Smooth muscle cell (in vitro differentiated cells): ENCODE measurements around the gene SUMF1. TPM values are rescaled to one million over a fixed set of nuclear protein-coding genes. Genes with fewer than 3 reads are reported as not detected.

Experiments used
- DNase-seq: peaks from one replicate; lab custom pipeline; 2025; ENCODE audit not compliant: unreplicated experiment; lab: John Stamatoyannopoulos, UW
- H2AFZ ChIP-seq: fragments of 200-600 bp; sonication (generic); 2 replicates; pipeline ENCODE4 v1.6.0; 2016; ENCODE audit warnings: antibody characterized with exemption, low read depth, mild to moderate bottlenecking
- H3F3A ChIP-seq: fragments of 200-600 bp; sonication (generic); 2 replicates; pipeline ENCODE4 v1.6.0; 2017; ENCODE audit warnings: antibody characterized with exemption, low read depth
- H3K27ac ChIP-seq: fragments of 200-600 bp; sonication (generic); 2 replicates; pipeline ENCODE4 v1.5.1; 2016; ENCODE audit warnings: low read depth, mild to moderate bottlenecking
- H3K27me3 ChIP-seq: fragments of 200-600 bp; sonication (generic); 2 replicates; pipeline ENCODE4 v1.6.1; 2016; ENCODE audit warnings: low read depth, mild to moderate bottlenecking
- H3K36me3 ChIP-seq: fragments of 200-600 bp; sonication (generic); 2 replicates; pipeline ENCODE4 v1.5.1; 2016; ENCODE audit warnings: low read depth
- H3K4me1 ChIP-seq: fragments of 200-600 bp; sonication (generic); 2 replicates; pipeline ENCODE4 v1.5.1; 2016; ENCODE audit warnings: low read depth
- H3K4me2 ChIP-seq: fragments of 200-600 bp; sonication (generic); 2 replicates; pipeline ENCODE4 v1.6.0; 2016; ENCODE audit warnings: mild to moderate bottlenecking
- H3K4me3 ChIP-seq: fragments of 200-600 bp; sonication (generic); 2 replicates; pipeline ENCODE4 v1.5.1; 2016; ENCODE audit warnings: mild to moderate bottlenecking
- H3K79me2 ChIP-seq: fragments of 200-600 bp; sonication (generic); 2 replicates; pipeline ENCODE4 v1.6.0; 2016; ENCODE audit warnings: low read depth, mild to moderate bottlenecking
- H3K9ac ChIP-seq: fragments of 200-600 bp; sonication (generic); 2 replicates; pipeline ENCODE4 v1.6.0; 2016; ENCODE audit warnings: low read depth
- H3K9me3 ChIP-seq: fragments of 200-600 bp; sonication (generic); replicated peaks from 2 replicates; pipeline ENCODE4 v1.5.1; 2016; ENCODE audit warnings: low read depth
- H4K20me1 ChIP-seq: fragments of 200-600 bp; sonication (generic); 2 replicates; pipeline ENCODE4 v1.6.0; 2016; ENCODE audit warnings: low read depth
- CTCF ChIP-seq: fragments of 200-600 bp; sonication (generic); IDR thresholded peaks from 2 replicates; pipeline ENCODE4 v1.5.1; 2017; ENCODE audit warnings: borderline replicate concordance, mild to moderate bottlenecking, antibody characterized with exemption; ENCODE audit not compliant: insufficient read depth, poor library complexity, severe bottlenecking
- WGBS: methylation state at CpG from one replicate; pipeline ENCODE4 v1.1.7; 2016; ENCODE audit warnings: low lambda C conversion rate; 5-methylcytosine and 5-hydroxymethylcytosine counted together
- polyA plus RNA-seq: library from polyadenylated mRNA; unstranded; fragments of >200 nt; fragmentation: Nextera tagmentation; extraction: Ambion mirVana; gene quantifications from 2 replicates; pipeline ENCODE4 v1.2.1, GENCODE V29; 2016
- total RNA-seq: library from RNA; depleted of rRNA; stranded (reverse); fragments of >200 nt; gene quantifications from 2 replicates; pipeline ENCODE4 v1.2.3, GENCODE V29; 2014

SUMF1 gene
- total and polyA plus RNA-seq, 2 experiments from 2014 or later = 28.3 to 29.5 TPM

- no peaks in the 10 kb centered on the region for H3K79me2 ChIP-seq
- no peak overlapping the region for H3K4me3 ChIP-seq
- no peak overlapping the region for H2AFZ ChIP-seq
- H3K36me3 ChIP-seq = no peaks in the 10 kb centered on the region
- no peaks in the 10 kb centered on the region for H3K9me3 ChIP-seq
- no peak for TF ChIP-seq CTCF
- no peaks in the 10 kb centered on the region for H3F3A ChIP-seq
- no peak overlapping the region for H3K9ac ChIP-seq
- H3K27ac ChIP-seq = no peak overlapping the region
- no peak for DNase-seq
- H3K4me1 ChIP-seq = peaks cover 6% of the 10 kb centered on the region
- 91% methylated on average over 3 of the region's 3 CpGs for whole genome bisulfite sequencing
- H3K4me2 ChIP-seq = no peak overlapping the region
- no peaks in the 10 kb centered on the region for H4K20me1 ChIP-seq
- H3K27me3 ChIP-seq = no peaks in the 10 kb centered on the region
Measured at GRCh38 chr3:4501437-4501836, 34.4 kb upstream of the SUMF1 start.

- Histone ChIP-seq H2AFZ (no peak overlapping the region), H3K27ac (no peak overlapping the region), H3K79me2 (no peaks in the 10 kb centered on the region), H3K36me3 (no peaks in the 10 kb centered on the region), H3K27me3 (no peaks in the 10 kb centered on the region), H4K20me1 (no peaks in the 10 kb centered on the region), H3K4me3 (no peak overlapping the region), H3K4me2 (no peak overlapping the region), H3K4me1 (peaks cover 10% of the 10 kb centered on the region), H3K9ac (no peak overlapping the region), H3F3A (peaks cover 4% of the 10 kb centered on the region), H3K9me3 (no peaks in the 10 kb centered on the region)
- whole genome bisulfite sequencing = 77% methylated on average over 5 of the region's 5 CpGs
- DNase-seq = no peak
- no peak for TF ChIP-seq CTCF
Measured at GRCh38 chr3:4498446-4498845, 31.4 kb upstream of the SUMF1 start.

GRCh38 chr3:4497843-4498324 lies 30.8 kb upstream of the SUMF1 start:
- H3K4me1 ChIP-seq = peaks cover 10% of the 10 kb centered on the region
- 73% methylated on average over 1 of the region's 1 CpG for WGBS
- TF ChIP-seq CTCF = no peak
- H3K4me2 ChIP-seq = no peak overlapping the region
- H2AFZ ChIP-seq = no peak overlapping the region
- no peak overlapping the region for H3K9ac ChIP-seq
- no peaks in the 10 kb centered on the region for H3K27me3 ChIP-seq
- H3K4me3 ChIP-seq = no peak overlapping the region
- no peak for DNase-seq
- H3K79me2 ChIP-seq = no peaks in the 10 kb centered on the region
- H4K20me1 ChIP-seq = no peaks in the 10 kb centered on the region
- H3K27ac ChIP-seq = no peak overlapping the region
- no peaks in the 10 kb centered on the region for H3K9me3 ChIP-seq
- H3F3A ChIP-seq = peaks cover 4% of the 10 kb centered on the region
- H3K36me3 ChIP-seq = no peaks in the 10 kb centered on the region

GRCh38 chr3:4497005-4497692 lies 30.1 kb upstream of the SUMF1 start:
- Histone ChIP-seq H3K9ac (no peak overlapping the region), H3K4me2 (no peak overlapping the region), H3K36me3 (no peaks in the 10 kb centered on the region), H2AFZ (no peak overlapping the region), H4K20me1 (no peaks in the 10 kb centered on the region), H3K27me3 (no peaks in the 10 kb centered on the region), H3K4me3 (no peak overlapping the region), H3K79me2 (no peaks in the 10 kb centered on the region), H3K9me3 (no peaks in the 10 kb centered on the region), H3K27ac (no peak overlapping the region), H3K4me1 (peaks cover 10% of the 10 kb centered on the region), H3F3A (peaks cover 4% of the 10 kb centered on the region)
- TF ChIP-seq CTCF = no peak
- no peak for DNase-seq
- 85% methylated on average over 5 of the region's 5 CpGs for WGBS
